T-helper 2 cell treated with Interferon-gamma antibody and Interleukin-4, amounts not matched to agents 100 ng/mL and 5 ng/mL, for 36 hours (primary cell): Measurements from ENCODE around the gene TMEM60. TPM values are rescaled to one million over a fixed set of nuclear protein-coding genes. Genes with fewer than 3 reads are reported as not detected.
"Not testable (repeated sequence)": the region's sequence is repeated elsewhere in the genome, so short reads cannot be mapped to it uniquely, and the experiment has no call there.

Experiments
- intact Hi-C: fragments of 100-400 bp; cut with micrococcal nuclease; formaldehyde crosslinking; loops from one replicate; pipeline ENCODE4 v1.15.1; 2023
- total RNA-seq: library from RNA; stranded (reverse); gene quantifications from 2 replicates; pipeline ENCODE4 v1.2.3, GENCODE V29; 2022

The TMEM60 gene
- 16.8 and 17.2 TPM in 2 replicates for total RNA-seq

- intact Hi-C loops, result loop anchor here (1.0 to 5.0 kb wide), 8 partner anchors 36 to 448 kb away; partner anchors contain the start of gene RSBN1L
Measured at GRCh38 chr7:77798394-77799077, at the start of gene TMEM60, which contains the start of gene PHTF2. Gene TMEM60 (minus strand): TSS chr7:77798434. CDS start chr7:77794373, 4,061 bp downstream. Gene PHTF2 (plus strand): TSS chr7:77798773.

DNA sequence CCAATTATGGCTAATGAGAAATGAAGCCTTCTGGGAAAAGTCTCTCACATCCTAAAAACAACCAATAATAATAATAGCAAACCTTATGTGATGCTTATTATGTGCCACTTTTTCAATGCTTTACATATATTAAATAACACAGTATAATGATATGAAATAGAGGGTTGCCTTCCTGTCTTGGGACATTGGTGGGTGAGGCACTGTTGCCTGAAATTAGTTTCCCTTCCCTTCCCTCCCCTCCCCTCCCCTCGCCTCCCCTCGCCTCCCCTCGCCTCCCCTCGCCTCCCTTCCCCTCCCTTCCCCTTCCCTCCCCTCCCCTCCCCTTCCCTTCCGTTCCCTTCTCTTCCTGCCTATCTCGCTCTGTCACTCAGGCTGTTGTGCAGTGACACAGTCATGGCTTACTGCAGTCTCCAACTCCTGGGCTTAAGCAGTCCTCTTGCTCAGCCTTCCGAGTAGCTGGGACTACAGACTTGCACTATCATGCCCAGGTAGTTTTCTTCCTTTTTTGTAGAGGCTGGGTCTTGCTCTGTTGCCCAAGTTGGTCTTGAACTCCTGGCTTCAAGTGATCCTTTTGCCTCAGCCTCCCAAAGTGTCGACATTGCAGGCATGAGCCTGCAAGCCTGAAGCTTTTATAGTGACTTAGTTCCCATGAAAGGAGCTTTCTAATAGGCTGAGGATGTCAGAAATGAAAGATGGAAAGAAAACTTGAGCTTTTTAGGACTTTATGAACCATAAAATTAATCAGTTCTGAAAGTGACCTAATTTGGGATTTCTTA, 48.3 kb upstream of the TMEM60 start:
- intact Hi-C loops, result no loop called here

- intact Hi-C loops, result no loop called here
Measured at GRCh38 chr7:77843194-77843593, 45.0 kb upstream of the TMEM60 start.

GRCh38 chr7:77839919-77840318, 41.7 kb upstream of the TMEM60 start:
- intact Hi-C loops, result no loop called here

DNA sequence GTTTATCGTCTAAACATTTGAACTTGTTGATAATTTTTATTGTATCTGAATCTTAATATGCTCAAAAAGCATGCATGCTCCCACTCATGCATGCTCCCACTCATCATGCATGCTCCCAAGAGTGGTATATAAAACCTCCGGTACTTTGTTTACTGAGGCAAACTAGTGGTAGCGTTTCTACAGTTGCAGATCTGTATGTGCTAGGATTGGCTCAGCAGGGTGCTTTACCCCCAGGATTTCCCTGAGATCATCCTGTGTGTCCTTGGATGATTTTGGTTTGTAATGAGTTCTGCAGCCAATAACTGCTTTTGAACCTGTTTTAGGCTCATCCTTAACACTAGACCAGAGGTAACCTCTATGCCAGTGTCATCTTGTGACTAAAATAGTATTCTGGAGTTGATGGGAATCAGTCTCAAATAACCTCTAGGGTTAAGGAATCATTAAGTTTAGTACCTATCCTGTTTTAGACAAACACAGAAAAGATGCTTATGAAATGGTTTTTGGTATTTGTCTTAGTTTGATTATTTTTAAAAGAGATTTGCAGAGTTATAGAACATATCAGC, 40.8 kb upstream of the TMEM60 start:
- intact Hi-C loops, result no loop called here

DNA sequence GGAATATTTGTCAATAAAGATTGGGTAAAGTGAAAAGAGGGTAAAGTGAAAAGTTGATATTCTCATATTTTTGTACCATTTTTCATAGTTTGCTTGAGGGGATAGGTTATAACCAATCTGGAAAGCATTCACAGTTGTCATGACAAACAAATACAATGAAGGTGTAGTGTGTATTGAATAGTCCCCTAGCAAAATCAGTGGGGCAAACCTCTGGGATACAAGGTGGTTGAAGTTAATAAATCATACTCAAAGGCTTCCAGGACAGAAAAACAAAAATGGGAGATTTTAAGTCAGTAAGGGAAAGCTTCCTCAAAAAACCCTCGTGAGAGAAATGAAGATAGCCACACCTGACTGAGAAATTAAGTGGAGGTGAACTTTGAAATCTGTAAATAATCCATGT, 39.7 kb upstream of the TMEM60 start:
- intact Hi-C loops, result no loop called here

DNA sequence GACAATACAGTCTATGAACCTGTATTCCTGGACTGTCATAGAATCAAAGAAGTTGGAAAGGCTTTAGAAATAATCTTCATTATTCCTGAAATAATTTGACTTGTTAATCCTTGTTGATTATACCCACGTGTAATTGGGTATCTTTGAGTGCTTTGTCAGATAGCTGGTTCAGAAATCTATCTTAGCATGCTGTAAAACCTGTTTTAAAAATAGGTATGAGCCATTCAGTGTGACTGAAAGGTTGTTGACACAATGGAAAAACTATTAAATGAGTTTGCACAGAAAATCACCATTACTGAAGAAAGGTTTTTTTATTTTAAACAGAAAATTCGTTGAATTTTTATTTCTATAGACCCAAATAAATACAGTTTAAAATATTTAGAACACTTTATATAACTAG, 39.0 kb upstream of the TMEM60 start:
- intact Hi-C loops, result no loop called here

- intact Hi-C loops, result not testable (repeated sequence)
Measured at GRCh38 chr7:77836425-77836824, 38.2 kb upstream of the TMEM60 start.

- intact Hi-C loops, result no loop called here
Measured at GRCh38 chr7:77833136-77833535, 34.9 kb upstream of the TMEM60 start.

- intact Hi-C loops, result no loop called here
Measured at GRCh38 chr7:77831953-77832352, 33.7 kb upstream of the TMEM60 start.

- intact Hi-C loops, result no loop called here
Measured at GRCh38 chr7:77831481-77831880, 33.2 kb upstream of the TMEM60 start.

DNA sequence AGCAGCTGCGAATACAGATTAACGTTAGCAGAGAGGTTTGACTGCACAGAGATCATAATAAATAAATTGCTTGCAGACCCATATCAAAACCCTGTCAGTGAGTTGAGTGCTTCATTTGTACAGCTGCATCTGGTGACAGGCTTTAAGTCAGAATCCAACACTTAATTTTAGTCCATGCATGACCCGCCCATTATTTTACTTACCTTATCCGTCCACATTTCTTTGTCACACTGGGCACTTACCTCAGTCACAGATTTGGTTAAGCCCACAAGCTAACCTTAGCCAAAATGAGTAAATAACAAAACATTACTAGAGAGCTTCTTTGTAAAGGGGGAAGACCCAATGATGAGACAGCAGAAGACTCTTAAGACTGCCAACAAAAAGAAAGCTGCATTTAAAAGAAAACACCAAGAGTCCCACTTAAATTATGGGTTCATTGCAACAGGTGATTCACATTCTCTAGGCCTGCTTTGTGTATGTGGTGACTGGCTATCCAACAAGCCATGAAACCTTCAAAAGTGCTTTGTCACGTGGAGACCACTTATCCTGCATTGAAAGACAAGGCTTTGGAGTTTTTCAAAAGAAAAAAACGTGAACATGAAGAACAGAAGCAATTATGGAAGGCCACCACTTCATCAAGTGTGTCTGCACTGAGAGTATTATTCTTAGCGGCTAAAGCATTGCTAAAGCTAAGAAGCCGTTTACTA, 32.6 kb upstream of the TMEM60 start:
- intact Hi-C loops, result no loop called here

- intact Hi-C loops, result no loop called here
Measured at GRCh38 chr7:77827999-77828398, 29.8 kb upstream of the TMEM60 start.

DNA sequence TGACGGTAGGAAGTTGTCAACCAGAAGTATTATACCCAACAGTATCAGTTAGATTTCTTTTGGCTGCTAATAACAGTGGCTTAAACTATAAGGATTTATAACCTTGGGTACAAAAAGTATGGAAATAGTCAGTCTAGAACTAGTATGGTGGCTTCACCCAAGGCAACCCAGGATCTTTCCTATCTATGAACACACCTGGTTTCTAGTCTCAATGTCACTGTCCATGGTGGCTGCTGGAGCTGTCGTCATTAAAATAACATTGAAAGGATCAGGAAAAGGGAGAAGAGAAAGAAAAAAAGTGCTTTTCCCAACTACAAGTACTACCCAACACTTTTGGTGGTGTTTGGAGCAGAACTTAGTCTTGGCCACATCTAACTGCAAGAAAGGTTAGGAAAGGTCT, 28.1 kb upstream of the TMEM60 start:
- intact Hi-C loops, result no loop called here

- intact Hi-C loops, result no loop called here
Measured at GRCh38 chr7:77825131-77825530, 26.9 kb upstream of the TMEM60 start.

- intact Hi-C loops, result no loop called here
Measured at GRCh38 chr7:77824636-77825035, 26.4 kb upstream of the TMEM60 start.

DNA sequence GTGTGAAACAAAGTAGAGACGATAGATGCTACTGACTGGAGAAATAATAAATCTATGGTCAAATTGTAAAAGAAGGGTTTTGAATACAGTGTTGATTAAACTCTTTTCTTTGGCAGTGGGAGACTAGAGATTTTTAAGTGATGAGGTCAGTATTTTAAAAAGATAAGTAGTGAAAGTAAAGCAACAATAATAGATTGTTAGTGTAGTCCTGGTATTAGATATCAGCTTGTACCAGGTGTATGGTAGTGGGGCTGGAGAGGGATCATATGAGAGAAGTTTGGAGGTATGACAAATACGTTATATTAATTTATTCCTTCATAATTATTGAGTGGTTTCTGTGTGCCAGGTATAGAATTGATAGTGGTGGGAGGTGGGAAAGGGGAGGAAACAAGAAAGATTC, 25.6 kb upstream of the TMEM60 start:
- intact Hi-C loops, result no loop called here

- intact Hi-C loops, result no loop called here
Measured at GRCh38 chr7:77822269-77822668, 24.0 kb upstream of the TMEM60 start.

- intact Hi-C loops, result no loop called here
Measured at GRCh38 chr7:77820967-77821366, 22.7 kb upstream of the TMEM60 start.

GRCh38 chr7:77819021-77819420, 20.8 kb upstream of the TMEM60 start:
- intact Hi-C loops, result no loop called here

DNA sequence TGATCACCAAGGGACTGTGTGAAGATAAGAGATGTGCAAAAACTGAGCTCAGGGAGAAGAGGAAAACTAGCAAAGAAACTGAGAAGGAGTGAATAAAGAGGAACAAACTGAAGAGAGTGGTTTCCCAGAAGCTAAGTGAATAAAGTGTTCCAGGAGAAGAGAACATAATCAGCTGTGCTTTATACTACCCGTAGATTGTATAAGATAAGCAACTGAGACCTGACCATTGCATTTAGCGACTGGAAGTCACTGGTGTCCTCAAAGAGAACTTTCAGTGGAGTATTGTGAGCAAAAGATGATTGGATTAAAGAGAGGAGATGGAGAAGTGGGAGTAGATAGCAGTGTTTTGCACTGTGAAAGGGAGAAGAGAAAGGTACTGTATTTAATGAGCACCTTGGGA, 14.9 kb upstream of the TMEM60 start:
- intact Hi-C loops, result no loop called here

- intact Hi-C loops, result no loop called here
Measured at GRCh38 chr7:77812290-77812685, 14.1 kb upstream of the TMEM60 start.
